ENCODE results near the gene HERC2.
"Not testable (repeated sequence)": the region's sequence is repeated elsewhere in the genome, so short reads cannot be mapped to it uniquely, and the experiment has no call there.

HERC2 gene

GRCh38 chr15:28125673-28126651 lies 196.0 kb downstream of the HERC2 start:
- DNase-seq = peak; percentile 15

DNA sequence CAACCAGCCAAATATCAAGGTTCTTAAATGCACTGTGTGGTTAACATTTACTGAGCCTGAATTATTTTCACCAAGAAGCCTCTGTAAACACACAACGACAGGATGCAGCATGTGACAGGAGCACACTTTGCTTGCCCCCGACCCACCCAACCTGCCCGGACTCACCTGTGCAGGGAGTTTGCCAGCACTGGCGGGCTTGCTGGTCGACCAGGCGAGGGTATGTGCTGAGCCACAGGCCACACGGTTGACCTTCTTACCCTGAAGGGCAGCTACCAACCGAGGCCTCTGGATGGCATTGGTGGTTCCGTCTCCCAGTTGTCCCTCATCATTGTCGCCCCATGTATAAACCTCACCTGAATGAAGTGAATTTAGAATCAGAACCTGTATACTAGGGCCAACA lies 197.1 kb downstream of the HERC2 start:
- no peak for DNase-seq

- peak; percentile 68 for DNase-seq
These were observed 198.5 kb downstream of the HERC2 start for GRCh38 chr15:28123408-28124023.

DNA sequence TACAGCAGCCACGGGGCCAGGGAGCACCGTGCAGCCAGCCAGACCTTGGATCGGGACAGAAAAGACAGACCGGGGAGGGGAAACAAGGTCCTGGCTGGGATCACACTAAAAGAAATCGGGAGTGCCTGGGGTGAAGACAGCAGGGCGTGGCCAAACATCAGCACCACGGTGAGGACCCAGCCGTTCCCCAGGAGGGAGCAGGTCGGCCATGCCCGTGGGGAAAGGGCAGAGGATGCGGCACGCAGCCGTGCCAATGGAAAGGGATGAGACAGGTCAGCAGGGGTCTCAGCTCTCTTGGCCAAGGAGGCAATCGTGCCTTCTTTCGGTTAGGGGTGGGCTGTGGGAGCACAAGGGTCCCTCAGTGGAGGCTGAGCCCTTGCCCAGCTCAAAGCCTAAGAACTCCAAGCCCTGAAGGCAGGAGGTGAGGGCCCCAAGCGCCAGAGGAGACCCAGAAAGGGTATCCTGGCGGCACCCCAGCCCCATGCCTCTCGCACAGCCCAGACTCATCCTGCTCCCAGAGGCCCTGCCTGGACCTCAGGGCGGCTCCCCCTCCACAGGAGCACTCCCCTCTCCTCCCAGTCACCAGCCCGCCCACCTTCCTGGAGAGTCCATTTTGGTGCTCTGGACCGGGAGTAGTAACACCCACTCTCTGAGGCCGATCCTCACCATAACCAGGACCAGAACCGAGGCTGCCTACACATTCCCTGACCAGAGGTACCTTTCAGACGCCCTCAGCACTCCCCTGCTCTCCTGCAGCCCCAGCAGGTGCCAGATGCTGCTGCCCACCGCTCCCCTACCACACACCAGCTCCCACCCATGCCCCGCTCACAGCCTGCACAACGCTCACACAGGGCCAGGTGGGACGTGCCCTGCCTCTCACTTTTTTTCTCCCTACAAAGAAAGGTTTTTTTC lies 199.7 kb downstream of the HERC2 start:
- DNase-seq = no peak

DNA sequence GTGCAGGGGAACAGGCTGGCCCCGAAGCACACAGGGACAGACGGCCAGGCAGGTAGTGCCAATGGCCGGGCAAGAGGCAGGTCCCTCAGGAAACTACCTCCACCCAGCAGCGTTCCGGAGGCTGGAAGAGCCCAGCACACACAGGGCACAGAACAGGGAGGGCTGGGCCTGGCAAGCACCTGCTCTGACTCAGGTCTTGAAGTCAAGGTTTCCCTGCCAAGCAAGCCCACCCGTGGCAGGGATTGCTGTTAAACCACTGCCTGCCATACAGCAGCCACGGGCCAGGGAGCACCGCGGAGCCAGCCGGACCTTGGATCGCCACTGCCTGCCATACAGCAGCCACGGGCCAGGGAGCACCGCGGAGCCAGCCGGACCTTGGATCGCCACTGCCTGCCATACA lies 200.4 kb downstream of the HERC2 start:
- not testable (repeated sequence) for DNase-seq

GRCh38 chr15:28120359-28120640 lies 201.7 kb downstream of the HERC2 start:
- DNase-seq = no peak

GRCh38 chr15:28118531-28118930 lies 203.4 kb downstream of the HERC2 start:
- no peak for DNase-seq

DNA sequence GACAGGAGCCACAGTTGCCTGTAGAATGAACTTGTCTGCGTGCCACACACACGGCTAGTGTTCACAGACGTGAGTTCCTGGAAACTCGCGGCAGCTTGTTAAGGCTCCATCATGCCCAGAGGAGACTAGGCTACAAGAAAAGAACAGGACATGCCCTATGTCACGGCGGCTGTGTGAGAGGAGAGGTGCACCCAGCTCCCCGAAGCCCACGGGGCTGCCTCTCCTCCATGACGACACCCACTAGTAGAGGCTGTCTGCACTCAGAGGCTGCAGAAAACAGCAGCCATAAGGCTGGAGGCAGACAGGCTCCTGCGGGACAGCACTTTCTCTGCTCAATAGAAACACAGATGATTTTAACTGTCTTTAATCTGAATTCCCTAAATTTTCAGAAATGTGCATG lies 203.9 kb downstream of the HERC2 start:
- no peak for DNase-seq

- no peak for DNase-seq
These were observed 204.5 kb downstream of the HERC2 start for GRCh38 chr15:28117432-28117990.

DNA sequence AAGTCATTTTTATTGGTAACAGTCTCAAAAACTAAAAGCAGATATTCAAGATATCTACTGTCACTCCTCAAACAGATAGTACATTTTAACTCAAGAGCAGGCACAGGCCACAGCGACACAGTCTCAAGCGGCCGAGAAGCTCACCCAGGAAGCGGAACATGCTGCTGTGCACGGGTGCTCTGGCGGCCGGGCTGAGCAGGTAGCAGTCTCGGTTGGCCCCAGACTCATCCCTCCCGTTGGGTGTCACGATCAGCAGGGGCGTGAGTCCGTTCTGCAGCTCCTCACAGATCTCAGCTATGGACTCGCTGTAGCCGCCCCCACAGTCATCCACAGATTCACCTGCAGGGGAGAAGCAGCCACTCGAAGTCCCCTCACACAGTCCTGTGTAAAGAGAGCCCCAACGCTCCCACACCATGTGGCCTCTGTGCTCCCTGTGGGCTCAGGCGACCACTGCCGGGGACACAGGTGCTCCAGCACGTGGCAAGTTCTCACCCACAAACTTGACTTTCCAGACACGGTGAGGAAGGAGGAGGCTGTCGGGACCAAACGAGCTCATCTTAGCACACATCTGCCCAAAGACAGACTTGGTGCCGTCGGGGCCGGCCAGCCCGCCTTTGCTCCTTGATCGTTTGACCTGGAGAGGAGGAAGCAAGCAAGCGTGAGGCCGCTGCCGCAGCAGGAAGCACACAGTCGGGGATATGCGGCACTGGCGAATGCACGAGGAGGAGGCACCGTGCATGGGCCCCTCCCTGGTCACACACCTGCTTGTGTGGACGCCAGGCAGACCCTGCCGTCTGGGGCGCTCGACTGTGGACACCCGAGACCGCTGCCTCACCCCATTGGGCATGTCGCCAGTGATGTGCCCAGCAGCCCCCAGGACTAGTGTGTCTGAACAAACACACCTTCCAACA lies 205.2 kb downstream of the HERC2 start:
- no peak for DNase-seq

GRCh38 chr15:28115871-28116270 lies 206.1 kb downstream of the HERC2 start:
- DNase-seq = no peak

DNA sequence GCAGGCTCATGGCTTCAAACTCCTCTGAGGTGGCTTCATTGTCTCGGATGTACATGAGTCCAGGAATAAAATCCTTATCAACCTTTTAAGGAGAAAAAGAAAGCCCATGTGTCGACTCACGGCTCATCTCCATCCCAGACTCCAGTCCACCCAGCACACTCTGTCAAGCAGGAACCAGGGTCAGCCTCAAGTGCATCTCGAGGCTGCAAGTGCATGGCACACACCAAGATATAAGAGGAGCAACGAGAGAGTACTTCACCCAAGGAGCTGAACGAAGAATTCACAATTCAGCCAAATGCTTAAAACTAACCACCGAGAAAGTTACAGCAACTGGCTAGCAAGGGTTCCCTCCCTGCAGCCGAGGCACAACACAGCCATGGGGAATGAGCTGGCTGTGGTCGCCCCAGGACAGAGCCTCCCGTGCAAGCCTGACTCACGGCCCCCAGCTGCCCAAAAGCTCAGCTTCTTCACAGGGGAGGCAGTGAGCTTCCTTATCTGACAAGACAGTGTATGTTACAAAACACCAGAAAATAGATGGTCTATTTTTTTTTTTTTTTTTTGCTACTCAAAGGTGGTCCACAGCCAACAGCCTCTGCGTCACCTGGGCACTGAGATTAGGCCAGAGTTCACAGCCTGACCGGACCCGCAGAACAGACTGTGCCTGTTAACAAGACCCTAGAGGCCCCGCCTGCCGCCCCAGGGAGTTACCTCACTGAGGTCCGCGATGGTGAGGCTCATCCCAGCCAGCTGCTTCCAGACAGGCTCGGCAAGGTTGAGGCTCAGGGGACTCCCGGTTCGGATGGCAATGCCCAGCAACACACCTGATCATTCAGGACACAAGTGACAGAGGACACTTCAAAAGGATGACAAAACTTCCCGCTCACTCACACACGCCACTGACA lies 207.0 kb downstream of the HERC2 start:
- DNase-seq = no peak

DNA sequence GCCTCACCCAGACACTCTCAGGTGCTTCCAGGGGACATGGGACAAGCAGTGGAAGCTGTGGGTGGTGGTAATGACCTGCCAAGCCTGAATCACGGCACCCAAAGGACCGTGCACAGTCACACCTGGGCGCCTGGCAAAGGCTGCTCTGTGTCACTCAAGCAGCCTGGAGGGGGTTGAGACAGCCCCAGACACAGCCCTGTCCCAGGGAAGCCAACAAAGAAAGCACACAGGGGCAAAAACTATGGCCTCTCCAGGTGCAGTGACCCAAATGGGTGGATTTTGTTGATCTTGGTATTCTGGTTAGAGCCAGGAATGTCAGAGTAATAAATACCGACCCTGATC lies 207.9 kb downstream of the HERC2 start:
- no peak for DNase-seq

GRCh38 chr15:28113394-28114113 lies 208.4 kb downstream of the HERC2 start:
- no peak for DNase-seq

GRCh38 chr15:28112962-28113361 lies 209.0 kb downstream of the HERC2 start:
- no peak for DNase-seq

DNA sequence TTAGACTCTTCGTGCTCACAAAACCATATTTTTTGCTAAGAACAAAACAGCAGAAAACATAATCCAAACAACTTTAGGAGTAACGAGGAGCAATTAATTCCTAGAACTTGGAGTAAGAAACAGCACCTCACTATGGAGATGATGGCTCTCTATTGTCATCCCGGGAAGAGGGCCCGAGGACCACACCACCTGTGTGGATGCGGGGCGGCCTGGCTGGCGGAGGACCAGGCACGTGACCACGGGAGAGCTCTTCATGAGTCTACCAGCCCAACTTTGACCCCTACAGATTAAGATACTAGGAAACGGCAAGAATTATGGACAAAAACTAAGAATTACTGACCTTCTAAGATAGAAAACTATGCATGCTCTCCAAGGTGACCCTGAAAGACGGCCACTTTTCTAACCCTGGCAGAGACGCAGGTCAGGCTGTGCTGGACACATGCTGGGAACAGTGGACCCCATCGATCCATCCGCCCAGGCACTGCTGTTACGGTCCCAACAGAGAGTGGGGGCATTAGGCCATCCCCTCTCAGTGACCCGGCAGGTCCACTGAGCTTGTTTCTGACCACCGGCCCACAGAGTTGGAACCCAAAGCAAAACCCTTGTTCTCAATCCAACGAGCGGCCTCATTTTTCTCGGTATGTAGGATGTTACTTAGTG lies 209.7 kb downstream of the HERC2 start:
- DNase-seq = no peak

GRCh38 chr15:28111543-28111942 lies 210.4 kb downstream of the HERC2 start:
- no peak for DNase-seq

- DNase-seq = no peak
These were observed 211.5 kb downstream of the HERC2 start for GRCh38 chr15:28110481-28110881.

GRCh38 chr15:28109626-28110455 lies 212.1 kb downstream of the HERC2 start:
- no peak for DNase-seq
